Neural progenitor cell (in vitro differentiated cells): ENCODE results near the gene KIF4B.

Experiments
- CTCF ChIP-seq: fragments of 200-600 bp; sonication (generic); IDR thresholded peaks from 2 replicates; pipeline ENCODE4 v1.5.1; 2017; ENCODE audit warnings: antibody characterized with exemption, mild to moderate bottlenecking
- EZH2 ChIP-seq: fragments of 200-600 bp; sonication (generic); IDR thresholded peaks from 2 replicates; pipeline ENCODE4 v1.6.1; 2017; ENCODE audit warnings: antibody characterized with exemption, mild to moderate bottlenecking, moderate library complexity
- EZH2phosphoT487 ChIP-seq: fragments of 200-600 bp; sonication (generic); IDR thresholded peaks from 2 replicates; pipeline ENCODE4 v1.6.1; 2017; ENCODE audit warnings: antibody characterized with exemption

GRCh38 chr5:155053501-155053900 lies 39.9 kb downstream of the KIF4B start:
- TF ChIP-seq CTCF (no peak), EZH2 (no peak), EZH2phosphoT487 (no peak)
